Middle frontal gyrus (tissue), 1 donor: Measurements from ENCODE around the gene RASGRP2.

Experiments
- DNase-seq: peaks from one replicate; pipeline ENCODE4 v3.0.0-alpha.2; 2015; ENCODE audit warnings: low spot score; ENCODE audit errors: extremely low spot score

The RASGRP2 gene

DNA sequence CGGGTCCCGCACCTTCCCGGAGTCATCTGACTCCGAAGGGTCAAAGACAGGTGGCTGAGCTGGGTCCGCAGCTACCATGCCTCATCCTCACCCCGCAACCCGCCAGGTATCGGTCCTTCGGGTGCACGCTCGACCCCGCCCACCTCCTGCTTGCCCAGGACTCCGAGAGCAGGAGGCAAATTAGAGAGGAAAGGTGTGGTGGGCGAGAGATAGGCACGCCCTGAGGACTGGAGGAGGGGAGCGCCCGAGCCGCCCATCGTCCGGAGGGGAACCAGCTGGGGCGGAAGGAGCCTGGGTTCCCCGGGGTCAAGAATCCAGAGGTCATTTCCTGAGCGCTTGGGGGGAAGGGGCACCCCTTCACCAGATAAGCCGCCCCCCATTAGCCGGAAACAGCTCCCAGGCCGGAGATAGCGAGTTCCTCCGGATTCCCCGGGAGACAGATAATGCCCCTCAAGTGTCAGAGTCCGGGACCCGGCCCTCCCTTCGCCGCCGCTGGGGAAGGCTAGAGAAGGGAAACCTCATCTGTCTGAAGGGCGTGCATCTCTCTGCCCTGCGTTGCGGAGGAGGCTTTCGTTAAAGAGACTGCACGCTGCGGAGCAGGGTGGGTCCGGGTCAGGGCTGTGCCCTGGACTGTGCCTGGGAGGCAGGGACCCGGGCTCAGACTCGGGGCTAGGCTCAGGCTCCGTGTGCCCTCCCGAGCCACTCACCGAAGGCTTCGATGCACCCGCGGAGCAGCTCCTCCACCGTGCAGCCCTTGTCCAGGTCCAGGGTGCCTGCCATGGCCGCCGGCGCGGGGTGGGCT, 1.7 kb downstream of the RASGRP2 start:
- no peak for DNase-seq

GRCh38 chr11:64741375-64742086, 2.4 kb downstream of the RASGRP2 start:
- no peak for DNase-seq

GRCh38 chr11:64739871-64740270, 4.1 kb downstream of the RASGRP2 start:
- no peak for DNase-seq

DNA sequence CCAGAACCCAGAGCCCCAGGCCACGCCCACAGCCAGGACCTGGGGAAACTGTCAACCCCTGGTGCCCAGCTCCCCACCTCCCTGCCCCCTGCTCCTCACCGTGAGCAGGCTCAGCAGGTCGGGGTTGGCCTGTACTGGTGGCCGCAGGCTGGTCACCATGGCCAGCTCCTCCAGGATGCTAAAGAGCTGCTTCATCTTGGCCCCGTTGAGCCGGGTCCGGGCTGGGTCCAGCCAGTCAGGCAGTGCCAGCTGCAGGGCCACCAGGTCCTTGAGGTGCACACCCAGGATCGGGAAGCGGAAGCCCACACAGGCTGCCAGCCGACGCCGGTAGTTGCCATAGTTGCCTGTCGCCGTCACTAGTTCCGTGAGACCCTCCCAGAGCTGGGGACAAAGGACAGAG, 7.3 kb downstream of the RASGRP2 start:
- DNase-seq = no peak

- no peak for DNase-seq
These were observed 8.2 kb downstream of the RASGRP2 start for GRCh38 chr11:64735725-64736259.

GRCh38 chr11:64734811-64735724, 8.9 kb downstream of the RASGRP2 start:
- DNase-seq = no peak

DNA sequence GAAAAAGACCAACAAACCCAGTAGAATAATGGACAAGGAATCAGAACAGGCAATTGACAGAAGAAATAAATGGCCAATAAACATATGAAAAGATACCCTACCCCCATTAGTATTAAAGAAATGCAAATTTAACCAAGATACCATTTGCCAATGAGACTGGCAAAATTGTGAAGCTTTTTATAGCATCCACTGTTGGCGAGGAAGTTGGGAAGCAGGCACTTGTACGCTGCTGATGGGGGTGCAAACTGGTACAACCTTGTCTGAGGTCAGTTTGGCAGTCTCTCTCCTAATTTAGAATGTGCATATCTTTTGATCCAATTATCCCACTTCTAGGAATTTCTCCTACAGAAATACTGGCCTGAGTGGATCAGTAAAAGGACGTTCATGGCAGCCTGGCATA, 12.3 kb downstream of the RASGRP2 start:
- DNase-seq = no peak

GRCh38 chr11:64729851-64730382, 14.0 kb downstream of the RASGRP2 start:
- no peak for DNase-seq

DNA sequence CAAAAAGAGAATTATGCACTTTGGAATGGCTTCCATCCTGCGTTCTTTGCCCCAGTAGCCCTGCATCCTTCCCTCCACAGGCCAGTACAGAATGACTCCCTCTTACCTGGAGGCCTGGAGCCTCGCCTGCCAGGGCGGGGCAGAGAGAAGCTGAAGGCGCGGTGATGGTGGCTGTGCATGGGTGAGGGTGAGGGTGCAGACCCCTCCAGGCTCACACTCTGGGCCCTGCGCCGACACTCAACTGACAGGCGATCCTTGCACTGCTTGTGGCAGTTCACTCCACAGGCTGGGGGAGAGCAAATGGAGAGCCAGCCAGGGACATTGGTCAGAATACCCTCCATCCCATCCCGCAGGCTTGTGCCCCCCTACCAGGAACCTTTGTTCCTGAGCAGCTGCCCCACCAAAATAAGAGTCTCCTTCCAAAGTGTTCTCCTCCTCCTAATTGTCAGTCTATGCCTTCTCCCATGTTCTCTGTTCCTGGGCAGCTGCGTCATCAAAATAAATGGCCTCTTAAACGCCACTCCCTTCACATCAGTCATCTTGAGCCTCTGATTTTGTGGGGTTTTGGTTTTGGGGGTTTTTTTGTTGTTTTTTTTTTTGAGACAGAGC, 15.1 kb downstream of the RASGRP2 start:
- DNase-seq = no peak

DNA sequence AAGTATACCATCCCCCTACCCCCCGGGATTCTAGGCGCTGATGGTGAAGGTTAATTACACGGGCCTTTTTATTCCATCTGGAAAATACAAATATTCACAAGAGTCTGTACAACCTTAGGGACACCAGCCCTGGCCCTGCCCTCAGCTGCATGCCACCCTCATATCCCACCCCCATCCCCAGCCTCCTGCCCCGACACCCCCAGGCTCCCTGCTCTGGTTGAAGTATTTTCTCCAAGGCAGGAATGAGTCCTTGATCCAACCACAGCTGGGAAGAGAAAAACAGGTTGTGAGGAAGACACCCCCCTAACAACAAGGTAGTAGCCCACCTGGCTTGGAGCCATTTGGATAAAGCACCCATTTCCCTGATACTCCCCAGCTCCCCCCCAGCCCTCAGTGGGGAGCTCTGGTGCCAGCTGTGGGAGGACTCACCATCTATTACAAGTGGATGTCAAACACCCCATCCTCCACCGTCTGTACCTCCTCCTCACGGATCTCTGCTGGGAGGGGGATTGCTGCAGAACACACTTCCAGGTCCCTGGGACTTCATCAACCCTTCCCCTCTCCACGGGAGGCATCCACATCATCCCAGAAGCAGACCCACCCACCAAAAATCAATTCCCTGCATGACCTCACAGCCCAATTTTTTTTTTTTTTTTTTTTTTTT, 16.9 kb downstream of the RASGRP2 start:
- DNase-seq = no peak

GRCh38 chr11:64726211-64726641, 17.7 kb downstream of the RASGRP2 start:
- DNase-seq = no peak

DNA sequence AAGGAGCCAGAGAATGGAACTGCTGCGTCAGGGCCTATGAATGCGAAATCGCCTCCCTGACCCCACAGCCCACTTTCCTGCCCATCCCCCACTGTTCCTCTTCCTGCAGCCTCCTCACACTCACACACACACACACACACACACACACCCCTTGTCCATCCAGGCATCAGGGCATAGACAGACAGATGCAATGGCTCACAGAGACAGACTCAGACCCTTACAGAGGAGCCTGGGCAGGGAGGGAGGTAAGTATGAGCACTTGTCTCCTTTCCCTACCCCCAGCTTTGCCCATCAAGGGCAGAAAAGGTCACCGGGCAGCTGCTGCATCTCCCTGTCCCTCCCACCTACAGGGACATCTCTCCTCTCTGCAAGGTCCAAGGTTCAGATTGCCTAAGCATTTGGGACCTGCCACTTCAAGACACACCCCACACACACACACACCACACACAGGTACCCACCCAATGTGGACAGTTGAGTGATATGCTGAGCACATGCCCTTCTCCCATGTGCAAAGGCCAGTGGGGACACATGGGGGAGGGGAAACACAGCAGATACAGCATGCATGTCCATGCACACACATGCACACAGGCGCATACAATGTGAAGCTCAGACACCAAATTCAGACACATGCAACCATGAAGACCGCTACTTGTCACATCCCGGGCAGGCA, 18.9 kb downstream of the RASGRP2 start:
- DNase-seq = no peak

GRCh38 chr11:64723907-64724862, 19.8 kb downstream of the RASGRP2 start:
- DNase-seq = no peak

GRCh38 chr11:64723117-64723906, 20.6 kb downstream of the RASGRP2 start, which contains the start of gene NRXN2:
Gene NRXN2, minus strand, starts transcription at chr11:64723197. Its CDS starts 9,498 bp downstream, at chr11:64713699.
- peak; percentile 94 for DNase-seq

DNA sequence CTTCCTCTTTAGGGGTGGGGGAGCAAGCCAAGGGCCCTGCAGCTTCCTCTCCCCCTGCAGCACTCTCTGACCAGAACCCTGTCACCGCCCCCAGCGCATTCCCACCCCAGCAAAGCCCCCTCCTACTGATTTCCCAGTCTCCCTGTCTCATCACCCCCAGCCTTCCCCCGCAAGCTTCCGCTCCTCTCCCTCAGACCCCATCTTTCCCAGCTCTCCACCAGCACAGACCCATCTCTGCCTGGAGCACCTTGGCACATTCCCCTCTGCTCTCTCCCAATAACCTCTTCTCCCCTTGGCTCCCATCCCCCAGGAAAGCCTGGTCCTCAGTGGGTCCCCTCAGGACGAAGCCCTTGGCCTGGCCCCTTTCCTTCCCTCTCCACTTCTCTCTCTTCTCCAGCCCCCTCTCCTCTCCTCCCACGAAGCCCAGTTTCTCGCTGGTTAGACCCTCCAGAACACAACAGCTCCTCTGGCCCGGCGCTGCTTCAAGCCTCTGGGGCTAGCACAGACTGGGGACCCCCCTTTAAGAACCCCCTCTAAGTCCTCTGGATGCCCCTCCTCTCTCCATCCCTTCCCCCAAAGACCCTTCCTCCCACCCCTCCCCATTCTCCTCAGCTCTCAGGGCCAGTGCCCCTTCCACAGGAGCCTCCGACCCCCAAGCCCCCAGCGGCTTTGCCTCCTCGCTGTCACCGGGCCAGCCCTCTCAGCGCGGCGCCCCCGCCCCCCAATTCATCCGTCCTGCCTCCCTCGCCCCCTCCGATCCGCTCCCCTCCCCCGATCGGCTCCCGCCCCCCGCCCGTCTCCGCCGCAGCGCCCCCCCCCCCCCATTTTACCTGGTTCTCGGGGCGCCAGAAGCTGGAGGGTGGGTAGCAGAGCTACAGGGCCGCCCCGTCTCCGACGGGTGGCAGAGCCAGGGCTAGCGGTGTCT, 21.5 kb downstream of the RASGRP2 start:
- DNase-seq = no peak

DNA sequence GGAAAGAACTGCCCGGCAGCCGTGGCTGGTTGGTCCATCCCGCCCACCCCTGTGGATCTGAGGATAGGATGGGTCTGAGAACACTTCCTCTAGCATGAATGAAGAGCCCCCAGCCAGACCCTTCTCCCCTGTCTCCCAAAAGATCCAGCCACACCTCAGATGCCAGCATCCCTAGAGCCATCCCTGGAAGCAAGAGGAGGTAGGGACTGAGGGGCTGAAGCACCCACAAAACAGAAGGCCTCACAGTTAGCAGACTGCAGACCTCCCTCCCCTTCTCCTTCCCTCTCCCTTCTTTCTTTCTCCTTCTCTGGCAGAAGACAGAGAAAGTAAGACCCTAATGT, 22.6 kb downstream of the RASGRP2 start:
- DNase-seq = no peak
